GM12878 (cell line): ENCODE measurements around the gene ARFGAP3. TPM values are rescaled to one million over a fixed set of nuclear protein-coding genes. Genes with fewer than 3 reads are reported as not detected.
A peak's percentile ranks its signal among the peaks of the same experiment; 100 is the strongest.

Source experiments
- BCLAF1 ChIP-seq: fragments of 450-650 bp; IDR thresholded peaks from 2 replicates; pipeline ENCODE4 v1.6.1; 2017; ENCODE audit warnings: antibody characterized with exemption, mild to moderate bottlenecking, moderate library complexity
- CEBPB ChIP-seq, 2 experiments: fragments of 150-350 bp in 1 of 2; IDR thresholded peaks; 2 replicates each; pipeline ENCODE4 v1.6.1; 2012 to 2014; ENCODE audit warnings: low read depth in 2 of 2, low read length in 2 of 2, borderline replicate concordance in 1 of 2, inconsistent platforms in 1 of 2
- CTCF ChIP-seq, 3 experiments: IDR thresholded peaks in 2 of 3; conservative IDR thresholded peaks in 1 of 3; 2 replicates each; pipeline ENCODE4 v1.5.1; 2011; ENCODE audit warnings: low read depth in 3 of 3, low read length in 3 of 3, mild to moderate bottlenecking in 3 of 3, control low read depth in 2 of 3, moderate library complexity in 2 of 3, inconsistent platforms in 1 of 3, mixed read lengths in 1 of 3; ENCODE audit not compliant: control insufficient read depth in 2 of 3, insufficient read depth in 1 of 3; ENCODE audit errors: extremely low read depth in 1 of 3
- IRF3 ChIP-seq: fragments of 450-650 bp; IDR thresholded peaks from 2 replicates; pipeline ENCODE4 v1.6.1; 2014; ENCODE audit warnings: mild to moderate bottlenecking
- MTA3 ChIP-seq: IDR thresholded peaks from 2 replicates; pipeline ENCODE4 v1.6.1; 2012; ENCODE audit warnings: low read length, inconsistent platforms, borderline replicate concordance
- NFIC ChIP-seq: IDR thresholded peaks from 2 replicates; pipeline ENCODE4 v1.6.1; 2012; ENCODE audit warnings: low read depth, mild to moderate bottlenecking, inconsistent platforms, low read length, moderate library complexity
- NFYB ChIP-seq: IDR thresholded peaks from 2 replicates; pipeline ENCODE4 v1.6.1; 2011; ENCODE audit warnings: low read depth, mild to moderate bottlenecking, low read length, improper control_type of control experiment, moderate library complexity; ENCODE audit not compliant: insufficient read depth
- NKRF ChIP-seq: fragments of 450-650 bp; conservative IDR thresholded peaks from 2 replicates; pipeline ENCODE4 v1.6.1; 2017; ENCODE audit warnings: mild to moderate bottlenecking, moderate library complexity
- POLR2AphosphoS5 ChIP-seq: IDR thresholded peaks from 2 replicates; pipeline ENCODE4 v1.6.1; 2011; ENCODE audit warnings: mild to moderate bottlenecking, low read length, inconsistent platforms
- RBBP5 ChIP-seq: fragments of 200-600 bp; sonication (generic); conservative IDR thresholded peaks from 2 replicates; pipeline ENCODE4 v1.6.1; 2016
- RELA ChIP-seq: fragments of 450-650 bp; IDR thresholded peaks from 2 replicates; pipeline ENCODE4 v1.8.0; 2014; ENCODE audit warnings: borderline replicate concordance; ENCODE audit not compliant: partially characterized antibody
- RELB ChIP-seq: fragments of 450-650 bp; IDR thresholded peaks from 2 replicates; pipeline ENCODE4 v1.6.1; 2017; ENCODE audit warnings: low read depth, mild to moderate bottlenecking, moderate library complexity
- RUNX3 ChIP-seq: IDR thresholded peaks from 2 replicates; pipeline ENCODE4 v1.6.1; 2012; ENCODE audit warnings: low read length, inconsistent platforms
- SMC3 ChIP-seq: IDR thresholded peaks from 2 replicates; pipeline ENCODE4 v1.6.1; 2011; ENCODE audit warnings: low read length, improper control_type of control experiment, borderline replicate concordance
- SUZ12 ChIP-seq: fragments of 200-600 bp; sonication (generic); IDR thresholded peaks from one replicate; pipeline ENCODE4 v1.6.1; 2018; ENCODE audit warnings: antibody characterized with exemption, mild to moderate bottlenecking; ENCODE audit not compliant: unreplicated experiment
- TBL1XR1 ChIP-seq: IDR thresholded peaks from 2 replicates; pipeline ENCODE4 v1.6.1; 2012; ENCODE audit warnings: low read depth, low read length, improper control_type of control experiment
- USF1 ChIP-seq: IDR thresholded peaks from 2 replicates; pipeline ENCODE4 v1.6.1; 2011; ENCODE audit warnings: borderline replicate concordance, low read depth, mild to moderate bottlenecking, moderate library complexity, mixed read lengths, low read length; ENCODE audit not compliant: insufficient read depth; ENCODE audit errors: extremely low read length
- ZNF622 ChIP-seq: fragments of 450-650 bp; IDR thresholded peaks from 2 replicates; pipeline ENCODE4 v1.6.1; 2017; ENCODE audit warnings: mild to moderate bottlenecking, inconsistent platforms
- polyA plus RNA-seq, 11 experiments: library from polyadenylated mRNA; depleted of rRNA in 4 of 11; unstranded in 6 of 11; stranded (reverse) in 5 of 11; fragments of >200 nt; fragmentation: Nextera tagmentation in 4 of 11; fragmentation: Illumina TruSeq in 1 of 11; extraction: Ambion mirVana in 4 of 11; extraction: Trizol in 1 of 11; gene quantifications; 1 replicate in 1 of 11; 2 replicates in 10 of 11; pipeline versions ENCODE4 v1.2.1 to v1.2.3, GENCODE V29; 2011 to 2016; ENCODE audit warnings: inconsistent platforms in 2 of 11, missing spikeins in 2 of 11, low read depth in 1 of 11
- total RNA-seq, 4 experiments: library from RNA; depleted of rRNA in 3 of 4; stranded (reverse); fragments of >200 nt in 3 of 4; fragmentation: Illumina TruSeq in 1 of 4; extraction: Trizol in 1 of 4; gene quantifications; 2 replicates each; pipeline versions ENCODE4 v1.2.1 to v1.2.3, GENCODE V29; 2013 to 2021

Gene ARFGAP3
- total and polyA plus RNA-seq, 10 of the 15 experiments (the other 5 are each of a cell fraction or from before 2014, with no cell fraction given), result 29.7 to 50.8 (median 39.5) TPM

GRCh38 chr22:42856865-42857704, at the start of gene ARFGAP3 (continued):
- TF ChIP-seq CEBPB (IDR thresholded peaks at IDR 0.05; ENCODE audit: borderline replicate concordance in 1 of 2, low read depth in 2 of 2, low read length in 2 of 2) (no peak), TBL1XR1 (peak; percentile 48; the same call in 1 of the 2 replicates), NKRF (peak; percentile 95), RELB (no peak), MTA3 (no peak), ZNF622 (no peak), RBBP5 (no peak), IRF3 (no peak), NFIC (no peak), USF1 (no peak), RUNX3 (0 out of 2 replicates have a peak, but pooled peaks have one; percentile 5), RELA (no peak), SMC3 (no peak), NFYB (no peak), CTCF (IDR thresholded peaks at IDR 0.05 in 2 of 3, conservative IDR thresholded peaks at IDR 0.05 in 1 of 3; ENCODE audit: control insufficient read depth in 2 of 3, extremely low read depth in 1 of 3, insufficient read depth in 1 of 3, low read depth in 3 of 3, low read length in 3 of 3) (no peak), POLR2AphosphoS5 (peak; percentile 81), BCLAF1 (no peak), SUZ12 (no peak)
